Endothelial cell of umbilical vein (primary cell): ENCODE data around the gene PDE11A. TPM values are rescaled to one million over a fixed set of nuclear protein-coding genes. Genes with fewer than 3 reads are reported as not detected.

ENCODE experiments used
- BruUV-seq: library from RNA; stranded (reverse); fragments of 400-500 nt; replicated peaks from 2 replicates; lab custom pipeline; 2021; lab: Mats Ljungman, UMichigan
- CTCF ChIA-PET: fragments of 300-600, 350-600 bp; sonication (Branson Sonifier 250); formaldehyde crosslinking; loops from one replicate; lab custom pipeline; 2021; ENCODE audit warnings: antibody characterized with exemption, inconsistent platforms; lab: Charles Lee
- POLR2A ChIA-PET: fragments of 300-600, 350-600 bp; sonication (Branson Sonifier 250); formaldehyde crosslinking; loops from one replicate; lab custom pipeline; 2021; ENCODE audit warnings: antibody characterized with exemption, inconsistent platforms; lab: Charles Lee
- DNase-seq: peaks from one replicate; pipeline ENCODE4 v3.0.0-alpha.2; 2011; ENCODE audit warnings: low read depth, low spot score
- FAIRE-seq: peaks from 2 replicates; lab custom pipeline; 2011; peaks lifted over from hg19 to GRCh38; lab: Jason Lieb, UNC
- H2AFZ ChIP-seq: 2 replicates; pipeline ENCODE4 v1.6.0; 2012; ENCODE audit warnings: low read depth, low read length, control low read depth, inconsistent platforms
- H3K27ac ChIP-seq: 2 replicates; pipeline ENCODE4 v1.5.1; 2011; ENCODE audit warnings: low read depth, mild to moderate bottlenecking, control low read depth, low read length, moderate library complexity; ENCODE audit not compliant: insufficient read depth
- H3K27me3 ChIP-seq, 2 experiments: 2 replicates each; pipeline versions ENCODE4 v1.6.0 to v1.6.1; 2011; ENCODE audit warnings: low read length in 2 of 2, mixed read lengths in 1 of 2; ENCODE audit not compliant: control insufficient read depth in 2 of 2, insufficient read depth in 2 of 2
- H3K36me3 ChIP-seq, 2 experiments: 2 replicates in 1 of 2; 3 replicates in 1 of 2; pipeline ENCODE4 v1.5.1; 2011; ENCODE audit warnings: low read length in 2 of 2, mild to moderate bottlenecking in 1 of 2, moderate library complexity in 1 of 2; ENCODE audit not compliant: control insufficient read depth in 2 of 2, insufficient read depth in 2 of 2; ENCODE audit errors: extremely low read depth in 1 of 2
- H3K4me1 ChIP-seq: 3 replicates; pipeline ENCODE4 v1.5.1; 2011; ENCODE audit warnings: mild to moderate bottlenecking, low read length; ENCODE audit not compliant: control insufficient read depth, insufficient read depth; ENCODE audit errors: extremely low read depth
- H3K4me2 ChIP-seq: 2 replicates; pipeline ENCODE4 v1.6.1; 2011; ENCODE audit warnings: low read length, control low read depth, mixed read lengths; ENCODE audit not compliant: insufficient read depth
- H3K4me3 ChIP-seq, 3 experiments: fragments of 200-600 bp in 1 of 3; sonication (generic), shearing (Covaris generic) in 1 of 3; replicated peaks in 1 of 3; 2 replicates each; pipeline ENCODE4 v1.5.1; 2011 to 2016; ENCODE audit warnings: control low read depth in 3 of 3, low read length in 3 of 3, mild to moderate bottlenecking in 2 of 3, inconsistent platforms in 1 of 3, low read depth in 1 of 3, moderate library complexity in 1 of 3; ENCODE audit not compliant: insufficient read depth in 1 of 3
- H3K79me2 ChIP-seq: 2 replicates; pipeline ENCODE4 v1.6.0; 2012; ENCODE audit warnings: low read length, inconsistent platforms; ENCODE audit not compliant: control insufficient read depth, insufficient read depth
- H3K9ac ChIP-seq: replicated peaks from 2 replicates; pipeline ENCODE3; 2011; ENCODE audit warnings: low read length, control low read depth; ENCODE audit not compliant: insufficient read depth; ENCODE audit errors: extremely low read depth
- H3K9me1 ChIP-seq: replicated peaks from 3 replicates; pipeline ENCODE4 v1.6.0; 2011; ENCODE audit warnings: mild to moderate bottlenecking, low read length; ENCODE audit not compliant: control insufficient read depth, insufficient read depth; ENCODE audit errors: extremely low read depth
- H3K9me3 ChIP-seq: replicated peaks from 2 replicates; pipeline ENCODE4 v1.5.1; 2012; ENCODE audit warnings: low read length, inconsistent platforms; ENCODE audit not compliant: control insufficient read depth, insufficient read depth
- H4K20me1 ChIP-seq: replicated peaks from 2 replicates; pipeline ENCODE3; 2011; ENCODE audit warnings: mild to moderate bottlenecking, low read length; ENCODE audit not compliant: control insufficient read depth, insufficient read depth; ENCODE audit errors: extremely low read depth
- EZH2 ChIP-seq: IDR thresholded peaks from 2 replicates; pipeline ENCODE4 v1.6.1; 2012; ENCODE audit warnings: borderline replicate concordance, low read depth, mild to moderate bottlenecking, moderate library complexity, low read length, inconsistent platforms; ENCODE audit not compliant: severe bottlenecking
- FOS ChIP-seq: IDR thresholded peaks from 2 replicates; pipeline ENCODE4 v1.6.1; 2011; ENCODE audit warnings: mild to moderate bottlenecking, low read length, moderate library complexity, borderline replicate concordance; ENCODE audit not compliant: insufficient read depth
- GATA2 ChIP-seq: IDR thresholded peaks from 2 replicates; pipeline ENCODE4 v1.7.0; 2011; ENCODE audit warnings: low read depth, mild to moderate bottlenecking, moderate library complexity, mixed read lengths, low read length; ENCODE audit not compliant: insufficient read length, insufficient read depth
- JUN ChIP-seq: IDR thresholded peaks from 2 replicates; pipeline ENCODE4 v1.6.1; 2011; ENCODE audit warnings: borderline replicate concordance, low read depth; ENCODE audit not compliant: insufficient read length, insufficient read depth
- MYC ChIP-seq: IDR thresholded peaks from one replicate; pipeline ENCODE4 v1.6.1; 2011; ENCODE audit warnings: mild to moderate bottlenecking, low read depth, low read length
- POLR2A ChIP-seq: IDR thresholded peaks from 2 replicates; pipeline ENCODE4 v1.6.1; 2012; ENCODE audit warnings: low read depth, mild to moderate bottlenecking, control low read depth, low read length
- POLR2AphosphoS5 ChIP-seq: IDR thresholded peaks from 2 replicates; pipeline ENCODE4 v1.6.1; 2012; ENCODE audit warnings: low read depth, mild to moderate bottlenecking, control low read depth, low read length, moderate library complexity; ENCODE audit not compliant: insufficient read depth
- dilution Hi-C: fragments of 300-500 bp; cut with MboI; formaldehyde crosslinking; loops from one replicate; pipeline ENCODE4 v1.15.0; 2019; ENCODE audit warnings: low sequenced_read_pairs; ENCODE audit not compliant: extremely low pct_ligation_motif_present
- intact Hi-C: fragments of 100-400 bp; cut with micrococcal nuclease; formaldehyde crosslinking; loops from one replicate; pipeline ENCODE4 v1.10.0; 2022
- polyA plus RNA-seq, 4 experiments: library from polyadenylated mRNA; depleted of rRNA in 3 of 4; stranded (reverse) in 3 of 4; unstranded in 1 of 4; fragments of >200 nt; gene quantifications; 2 replicates each; pipeline versions ENCODE4 v1.2.1 to v1.2.3, GENCODE V29; 2011 to 2012; ENCODE audit warnings: missing spikeins in 1 of 4
- total RNA-seq: library from RNA; stranded (reverse); gene quantifications from 2 replicates; pipeline ENCODE4 v1.2.3, GENCODE V29; 2021
- TF ChIP-seq, protein P1 (sequence below), 2 donors: IDR thresholded peaks; 1 replicate in 1 of 2; 2 replicates in 1 of 2; pipeline ENCODE4 v1.5.1; 2011; ENCODE audit warnings: low read length in 2 of 2, mild to moderate bottlenecking in 2 of 2, moderate library complexity in 2 of 2, control low read depth in 1 of 2, inconsistent platforms in 1 of 2, low read depth in 1 of 2; ENCODE audit not compliant: insufficient read depth in 1 of 2; ENCODE audit errors: extremely low read depth in 1 of 2
- TF ChIP-seq, protein P2 (sequence below): IDR thresholded peaks from 2 replicates; pipeline ENCODE4 v1.6.1; 2011; ENCODE audit not compliant: insufficient read depth, insufficient read length

The PDE11A gene
- total and polyA plus RNA-seq, 2 donors (not counting 3 experiments of a cell fraction or from before 2014, with no cell fraction given), result 0.07 to 0.51 TPM

GRCh38 chr2:177869209-177869608 is 203.4 kb downstream of the PDE11A start:
- Histone ChIP-seq H3K27me3 (no peaks in the 10 kb centered on the region), H3K79me2 (no peaks in the 10 kb centered on the region), H3K4me3 (no peak overlapping the region), H3K4me1 (no peaks in the 10 kb centered on the region), H3K36me3 (no peaks in the 10 kb centered on the region), H3K9me3 (no peaks in the 10 kb centered on the region), H3K9me1 (no peaks in the 10 kb centered on the region), H3K9ac (no peak overlapping the region), H2AFZ (no peak overlapping the region), H3K27ac (no peak overlapping the region), H3K4me2 (no peak overlapping the region), H4K20me1 (no peaks in the 10 kb centered on the region)
- ChIA-PET CTCF (no interaction called here), POLR2A (no interaction called here)
- intact Hi-C loops, result no loop called here
- no peak for FAIRE-seq
- no TSS peak for BruUV-seq
- TF ChIP-seq, protein P1, sequence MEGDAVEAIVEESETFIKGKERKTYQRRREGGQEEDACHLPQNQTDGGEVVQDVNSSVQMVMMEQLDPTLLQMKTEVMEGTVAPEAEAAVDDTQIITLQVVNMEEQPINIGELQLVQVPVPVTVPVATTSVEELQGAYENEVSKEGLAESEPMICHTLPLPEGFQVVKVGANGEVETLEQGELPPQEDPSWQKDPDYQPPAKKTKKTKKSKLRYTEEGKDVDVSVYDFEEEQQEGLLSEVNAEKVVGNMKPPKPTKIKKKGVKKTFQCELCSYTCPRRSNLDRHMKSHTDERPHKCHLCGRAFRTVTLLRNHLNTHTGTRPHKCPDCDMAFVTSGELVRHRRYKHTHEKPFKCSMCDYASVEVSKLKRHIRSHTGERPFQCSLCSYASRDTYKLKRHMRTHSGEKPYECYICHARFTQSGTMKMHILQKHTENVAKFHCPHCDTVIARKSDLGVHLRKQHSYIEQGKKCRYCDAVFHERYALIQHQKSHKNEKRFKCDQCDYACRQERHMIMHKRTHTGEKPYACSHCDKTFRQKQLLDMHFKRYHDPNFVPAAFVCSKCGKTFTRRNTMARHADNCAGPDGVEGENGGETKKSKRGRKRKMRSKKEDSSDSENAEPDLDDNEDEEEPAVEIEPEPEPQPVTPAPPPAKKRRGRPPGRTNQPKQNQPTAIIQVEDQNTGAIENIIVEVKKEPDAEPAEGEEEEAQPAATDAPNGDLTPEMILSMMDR (IDR thresholded peaks at IDR 0.05; ENCODE audit: extremely low read depth in 1 of 2, insufficient read depth in 1 of 2, low read depth in 1 of 2, low read length in 2 of 2), result no peak
- TF ChIP-seq JUN, result no peak
- TF ChIP-seq POLR2AphosphoS5, result no peak
- no peak for TF ChIP-seq FOS
- TF ChIP-seq MYC, result no peak
- TF ChIP-seq, protein P2, sequence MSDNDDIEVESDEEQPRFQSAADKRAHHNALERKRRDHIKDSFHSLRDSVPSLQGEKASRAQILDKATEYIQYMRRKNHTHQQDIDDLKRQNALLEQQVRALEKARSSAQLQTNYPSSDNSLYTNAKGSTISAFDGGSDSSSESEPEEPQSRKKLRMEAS, result no peak
- TF ChIP-seq GATA2, result no peak
- TF ChIP-seq POLR2A, result no peak
- no peak for TF ChIP-seq EZH2
- no peak for DNase-seq
- dilution Hi-C loops, result no loop called here
